Type B pancreatic cell (in vitro differentiated cells): ENCODE measurements around the gene ENDOD1. TPM values are rescaled to one million over a fixed set of nuclear protein-coding genes. Genes with fewer than 3 reads are reported as not detected.
A peak's percentile ranks its signal among the peaks of the same experiment; 100 is the strongest.
"Not testable (repeated sequence)": the region's sequence is repeated elsewhere in the genome, so short reads cannot be mapped to it uniquely, and the experiment has no call there.

Experiments
- DNase-seq: peaks from one replicate; pipeline ENCODE4 v3.0.0; 2021; ENCODE audit warnings: mixed read lengths; ENCODE audit not compliant: unreplicated experiment; ENCODE audit errors: extremely low spot score
- H3K27ac Mint-ChIP-seq: 2 replicates; pipeline ENCODE4 v1.8.0; 2021; ENCODE audit warnings: mild to moderate bottlenecking, mixed read lengths
- H3K27me3 Mint-ChIP-seq: 2 replicates; pipeline ENCODE4 v1.8.0; 2021; ENCODE audit warnings: mixed read lengths
- H3K36me3 Mint-ChIP-seq: 2 replicates; pipeline ENCODE4 v1.8.0; 2021; ENCODE audit warnings: mixed read lengths
- H3K4me1 Mint-ChIP-seq: one replicate; pipeline ENCODE4 v1.8.0; 2021; ENCODE audit warnings: mixed read lengths; ENCODE audit not compliant: unreplicated experiment
- H3K4me3 Mint-ChIP-seq: 2 replicates; pipeline ENCODE4 v1.8.0; 2021; ENCODE audit warnings: mild to moderate bottlenecking, mixed read lengths
- H3K9me3 Mint-ChIP-seq: 2 replicates; pipeline ENCODE4 v1.8.0; 2021; ENCODE audit warnings: mixed read lengths
- long read RNA-seq: library from polyadenylated mRNA; unstranded; transcript quantifications from one replicate; pipeline ENCODE4 v2.0.0, GENCODE V29; 2020
- total RNA-seq: library from RNA; stranded (reverse); gene quantifications from 2 replicates; pipeline ENCODE4 v1.2.1, GENCODE V29; 2021; ENCODE audit warnings: low replicate concordance
- TF ChIP-seq, protein P1 (sequence below): fragments of 200-600 bp; sonication (generic); conservative IDR thresholded peaks from 2 replicates; pipeline ENCODE4 v1.5.0; 2021; ENCODE audit warnings: antibody characterized with exemption, mild to moderate bottlenecking

Gene ENDOD1, protein sequence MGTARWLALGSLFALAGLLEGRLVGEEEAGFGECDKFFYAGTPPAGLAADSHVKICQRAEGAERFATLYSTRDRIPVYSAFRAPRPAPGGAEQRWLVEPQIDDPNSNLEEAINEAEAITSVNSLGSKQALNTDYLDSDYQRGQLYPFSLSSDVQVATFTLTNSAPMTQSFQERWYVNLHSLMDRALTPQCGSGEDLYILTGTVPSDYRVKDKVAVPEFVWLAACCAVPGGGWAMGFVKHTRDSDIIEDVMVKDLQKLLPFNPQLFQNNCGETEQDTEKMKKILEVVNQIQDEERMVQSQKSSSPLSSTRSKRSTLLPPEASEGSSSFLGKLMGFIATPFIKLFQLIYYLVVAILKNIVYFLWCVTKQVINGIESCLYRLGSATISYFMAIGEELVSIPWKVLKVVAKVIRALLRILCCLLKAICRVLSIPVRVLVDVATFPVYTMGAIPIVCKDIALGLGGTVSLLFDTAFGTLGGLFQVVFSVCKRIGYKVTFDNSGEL
- 12.0 and 23.6 TPM in 2 replicates for total RNA-seq
- long read RNA-seq, full-length matches to known transcripts = 24 of 48 reads
- long read RNA-seq, partial matches to known transcripts = 24 of 48 reads
- long read RNA-seq, other reads (novel, unspliced or antisense) = 0 of 48 reads

DNA sequence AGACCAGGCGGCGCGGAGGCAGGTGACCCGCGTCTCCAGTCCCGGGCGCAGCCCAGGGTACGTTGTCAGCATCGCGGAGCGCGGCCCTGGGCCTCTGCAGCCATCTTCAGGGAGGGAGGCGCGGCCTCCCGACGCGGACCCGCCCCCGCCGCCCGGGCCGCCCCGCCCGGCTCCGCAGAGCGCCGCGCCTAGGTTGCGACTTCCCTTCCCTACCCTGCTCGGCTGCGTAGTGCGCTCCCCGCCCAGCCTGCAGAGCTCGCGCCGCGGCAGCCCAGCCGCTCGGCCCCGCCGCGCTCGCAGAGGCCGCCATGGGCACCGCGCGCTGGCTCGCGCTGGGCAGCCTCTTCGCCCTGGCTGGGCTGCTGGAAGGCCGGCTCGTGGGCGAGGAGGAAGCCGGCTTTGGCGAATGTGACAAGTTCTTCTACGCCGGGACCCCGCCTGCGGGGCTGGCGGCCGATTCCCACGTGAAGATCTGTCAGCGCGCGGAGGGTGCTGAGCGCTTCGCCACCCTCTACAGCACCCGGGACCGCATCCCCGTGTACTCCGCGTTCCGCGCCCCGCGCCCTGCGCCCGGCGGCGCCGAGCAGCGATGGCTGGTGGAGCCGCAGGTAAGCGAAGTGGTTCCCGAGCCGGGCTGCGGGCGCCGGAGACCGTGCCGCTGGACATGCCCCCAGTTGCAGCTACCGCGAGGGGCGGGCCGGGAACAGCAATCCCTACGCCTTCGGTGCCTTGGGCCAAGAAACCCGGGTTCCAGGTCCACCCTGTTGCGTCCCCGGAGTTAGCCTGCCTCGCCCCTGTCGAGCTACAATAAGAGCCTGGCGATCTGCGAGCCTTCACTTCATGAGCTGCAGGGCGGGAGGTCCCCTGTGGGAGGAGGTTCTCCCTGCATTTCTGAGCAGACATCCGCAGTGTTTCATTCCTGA, at the start of gene ENDOD1:
ENDOD1 (plus strand) TSS at position 227 of the 923 bp plus-strand sequence; CDS start at position 309, 82 bp downstream.
- H3K27ac Mint-ChIP-seq = peak within 1 kb of the TSS; percentile 65

DNA sequence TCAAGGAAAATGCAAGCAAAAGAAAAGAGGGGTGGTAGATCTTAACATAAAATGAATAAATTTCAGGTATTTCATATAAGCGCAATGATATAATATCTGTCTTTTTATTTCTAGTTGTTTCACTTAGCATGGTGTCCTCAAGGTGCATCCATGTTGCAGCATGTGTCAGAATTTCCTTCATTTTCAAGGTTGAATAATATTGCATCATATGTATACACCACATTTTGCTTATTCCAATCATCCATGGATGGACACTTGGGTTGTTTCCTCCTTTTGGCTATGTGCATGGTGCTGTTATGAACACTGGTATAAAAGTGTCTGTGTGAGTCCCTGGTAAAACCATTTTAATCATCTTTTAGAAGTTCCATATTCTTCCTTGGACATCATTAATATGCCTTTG, 47.4 kb upstream of the ENDOD1 start:
- Mint-ChIP-seq H3K4me1 (peaks cover 5% of the 10 kb centered on the region), H3K9me3 (peaks cover 4% of the 10 kb centered on the region), H3K27ac (no peak overlapping the region), H3K27me3 (peaks cover 13% of the 10 kb centered on the region), H3K36me3 (no peaks in the 10 kb centered on the region), H3K4me3 (no peak overlapping the region)
- TF ChIP-seq, protein P1, sequence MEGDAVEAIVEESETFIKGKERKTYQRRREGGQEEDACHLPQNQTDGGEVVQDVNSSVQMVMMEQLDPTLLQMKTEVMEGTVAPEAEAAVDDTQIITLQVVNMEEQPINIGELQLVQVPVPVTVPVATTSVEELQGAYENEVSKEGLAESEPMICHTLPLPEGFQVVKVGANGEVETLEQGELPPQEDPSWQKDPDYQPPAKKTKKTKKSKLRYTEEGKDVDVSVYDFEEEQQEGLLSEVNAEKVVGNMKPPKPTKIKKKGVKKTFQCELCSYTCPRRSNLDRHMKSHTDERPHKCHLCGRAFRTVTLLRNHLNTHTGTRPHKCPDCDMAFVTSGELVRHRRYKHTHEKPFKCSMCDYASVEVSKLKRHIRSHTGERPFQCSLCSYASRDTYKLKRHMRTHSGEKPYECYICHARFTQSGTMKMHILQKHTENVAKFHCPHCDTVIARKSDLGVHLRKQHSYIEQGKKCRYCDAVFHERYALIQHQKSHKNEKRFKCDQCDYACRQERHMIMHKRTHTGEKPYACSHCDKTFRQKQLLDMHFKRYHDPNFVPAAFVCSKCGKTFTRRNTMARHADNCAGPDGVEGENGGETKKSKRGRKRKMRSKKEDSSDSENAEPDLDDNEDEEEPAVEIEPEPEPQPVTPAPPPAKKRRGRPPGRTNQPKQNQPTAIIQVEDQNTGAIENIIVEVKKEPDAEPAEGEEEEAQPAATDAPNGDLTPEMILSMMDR = no peak
- no peak for DNase-seq

More for the DNA sequence above, at the start of gene ENDOD1:
- Mint-ChIP-seq H3K9me3 (no peaks in the 10 kb centered on the region), H3K36me3 (no peaks in the 10 kb centered on the region), H3K4me3 (peak within 1 kb of the TSS; percentile 93), H3K4me1 (peaks cover 34% of the 10 kb centered on the region), H3K27me3 (peaks cover 31% of the 10 kb centered on the region)
- peak; percentile 86 for DNase-seq
- TF ChIP-seq, protein P1 = peak; percentile 31

DNA sequence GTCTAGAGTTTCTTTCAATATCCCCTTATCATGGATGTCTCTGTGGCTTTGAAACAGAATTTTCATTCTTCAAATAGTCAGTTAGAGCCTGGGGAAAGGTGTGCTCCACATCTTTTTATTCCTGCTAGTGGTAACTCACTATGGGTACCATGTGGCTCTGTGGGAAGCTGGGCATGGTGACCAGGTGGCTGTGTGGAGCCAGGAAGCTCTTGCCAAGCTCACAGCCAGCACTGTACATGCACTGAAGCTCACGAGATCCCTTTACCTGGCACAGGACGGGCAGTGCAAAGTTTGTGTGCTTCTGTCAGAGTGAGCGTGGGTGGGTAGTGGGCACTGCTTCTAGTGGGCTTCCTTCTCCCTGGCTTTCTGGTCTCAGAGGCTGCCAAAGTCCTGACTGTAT, 46.7 kb upstream of the ENDOD1 start:
- Mint-ChIP-seq H3K36me3 (no peaks in the 10 kb centered on the region), H3K4me3 (no peak overlapping the region), H3K27me3 (peaks cover 13% of the 10 kb centered on the region), H3K27ac (no peak overlapping the region), H3K4me1 (peaks cover 5% of the 10 kb centered on the region), H3K9me3 (peaks cover 4% of the 10 kb centered on the region)
- DNase-seq = no peak
- TF ChIP-seq, protein P1 = no peak

DNA sequence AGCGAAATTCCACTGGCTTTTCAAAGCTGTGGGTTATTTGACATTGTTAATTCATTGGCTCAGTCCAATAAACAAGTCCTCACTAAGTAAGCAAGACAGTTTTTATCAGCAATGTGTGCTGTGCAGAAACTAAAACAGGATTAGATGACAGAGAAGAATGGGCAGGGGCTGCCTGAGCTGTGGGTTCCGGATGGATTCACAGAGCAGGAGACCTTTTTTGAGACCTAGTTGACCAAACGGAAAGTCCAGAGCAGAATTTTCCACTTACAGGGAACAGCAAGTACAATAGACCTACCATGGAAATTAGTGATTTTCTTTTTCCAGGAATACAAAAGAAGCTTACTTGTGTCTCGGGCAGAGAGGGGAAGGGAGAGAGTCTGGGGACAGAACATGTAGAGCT, 45.6 kb upstream of the ENDOD1 start:
- TF ChIP-seq, protein P1 = no peak
- no peaks in the 10 kb centered on the region for H3K36me3 Mint-ChIP-seq
- H3K9me3 Mint-ChIP-seq = no peaks in the 10 kb centered on the region
- H3K4me1 Mint-ChIP-seq = peaks cover 5% of the 10 kb centered on the region
- no peak overlapping the region for H3K4me3 Mint-ChIP-seq
- DNase-seq = no peak
- peaks cover 13% of the 10 kb centered on the region for H3K27me3 Mint-ChIP-seq
- H3K27ac Mint-ChIP-seq = no peak overlapping the region

DNA sequence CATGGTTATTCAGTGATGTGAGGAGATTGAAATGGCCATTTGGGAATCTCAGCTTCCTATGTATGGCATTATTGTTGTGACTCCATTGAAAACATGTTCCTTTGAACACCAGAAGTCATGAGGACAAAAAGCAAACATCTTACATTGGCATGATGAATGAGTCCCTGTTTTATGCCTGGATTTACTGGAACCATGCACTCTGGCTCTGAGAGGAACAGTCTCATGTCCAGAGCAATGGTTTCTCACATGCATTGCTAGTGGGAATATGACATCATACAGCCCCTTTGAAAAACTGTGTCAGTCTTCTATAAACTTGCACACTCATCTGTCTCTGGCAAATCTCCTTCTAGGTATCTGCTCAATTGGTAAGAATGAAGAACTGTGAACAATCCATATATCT, 43.8 kb upstream of the ENDOD1 start:
- peaks cover 13% of the 10 kb centered on the region for H3K27me3 Mint-ChIP-seq
- no peaks in the 10 kb centered on the region for H3K36me3 Mint-ChIP-seq
- H3K4me1 Mint-ChIP-seq = peaks cover 5% of the 10 kb centered on the region
- TF ChIP-seq, protein P1 = no peak
- H3K4me3 Mint-ChIP-seq = no peak overlapping the region
- no peaks in the 10 kb centered on the region for H3K9me3 Mint-ChIP-seq
- no peak for DNase-seq
- H3K27ac Mint-ChIP-seq = no peak overlapping the region

DNA sequence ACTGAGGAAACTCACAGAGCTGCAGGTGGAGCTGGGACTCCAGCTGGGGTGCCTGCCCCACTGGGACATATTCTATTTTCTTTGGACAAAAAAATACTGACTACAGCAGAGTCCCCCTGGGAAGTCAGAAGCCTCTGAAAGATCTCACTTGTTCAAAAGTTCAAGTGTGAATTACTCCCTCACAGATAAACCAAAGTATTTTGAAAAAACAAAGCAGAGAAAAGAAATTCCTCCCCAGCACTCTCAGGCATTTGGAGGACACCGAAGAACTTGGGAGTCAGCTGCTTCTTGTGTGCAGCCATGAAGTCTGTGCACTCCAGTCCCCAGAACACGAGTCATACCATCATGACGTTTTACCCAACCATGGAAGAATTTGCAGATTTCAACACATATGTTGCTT, 40.5 kb upstream of the ENDOD1 start, which contains the start of gene KDM4F:
KDM4F (plus strand) TSS at position 301 of the 400 bp plus-strand sequence.
- H3K4me3 Mint-ChIP-seq, DNase-seq, H3K36me3 Mint-ChIP-seq, H3K9me3 Mint-ChIP-seq, H3K27ac Mint-ChIP-seq, H3K4me1 Mint-ChIP-seq: not testable (repeated sequence)
- H3K27me3 Mint-ChIP-seq = peaks cover 13% of the 10 kb centered on the region
